Adrenal gland (tissue), 5 donors: Measurements from ENCODE around the gene C1QL3.

Experiments used
- CTCF ChIP-seq, 6 experiments: fragments of 450-650 bp in 4 of 6; fragments of 200-600 bp in 2 of 6; sonication (generic) in 1 of 6; IDR thresholded peaks; 1 replicate in 5 of 6; 2 replicates in 1 of 6; pipeline versions ENCODE4 v1.5.1 to v1.8.0; 2016 to 2021; ENCODE audit warnings: antibody characterized with exemption in 6 of 6, mild to moderate bottlenecking in 2 of 6, moderate library complexity in 1 of 6
- POLR2A ChIP-seq, 2 donors: fragments of 450-650 bp; IDR thresholded peaks; one replicate each; pipeline ENCODE4 v1.6.1; 2017; ENCODE audit warnings: antibody characterized with exemption in 2 of 2, mild to moderate bottlenecking in 2 of 2, moderate library complexity in 1 of 2
- donor health status: DM: no; HTN: no; CAD: no.

DNA sequence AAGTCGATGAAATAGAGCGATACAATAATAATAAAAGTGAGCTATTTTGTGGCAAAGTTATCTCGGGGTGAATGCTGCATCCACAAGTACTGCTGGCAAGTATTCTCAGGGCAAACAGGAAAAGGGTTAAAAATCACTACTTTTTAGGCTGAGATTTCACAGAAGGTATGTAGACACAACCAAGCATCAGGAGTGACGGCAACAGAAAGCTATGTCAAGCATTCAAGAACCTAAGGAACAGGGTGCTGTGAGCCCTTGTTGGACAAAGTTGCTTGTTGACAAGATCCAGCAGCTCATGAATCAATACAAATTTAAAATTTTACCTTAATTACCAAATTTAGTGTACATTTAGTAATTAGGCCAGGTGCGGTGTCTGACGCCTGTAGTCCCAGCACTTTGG lies 41.2 kb upstream of the C1QL3 start:
- TF ChIP-seq CTCF (IDR thresholded peaks at IDR 0.05) (no peak), POLR2A (IDR thresholded peaks at IDR 0.05) (no peak)
